Measurements from ENCODE around the gene ZNF346. TPM values are rescaled to one million over a fixed set of nuclear protein-coding genes. Genes with fewer than 3 reads are reported as not detected.
A peak's percentile ranks its signal among the peaks of the same experiment; 100 is the strongest.

Gene ZNF346
- total and polyA plus RNA-seq, 10 of the 15 experiments (the other 5 are each of a cell fraction or from before 2014, with no cell fraction given), result 6.5 to 30.2 (median 24.0) TPM

DNA sequence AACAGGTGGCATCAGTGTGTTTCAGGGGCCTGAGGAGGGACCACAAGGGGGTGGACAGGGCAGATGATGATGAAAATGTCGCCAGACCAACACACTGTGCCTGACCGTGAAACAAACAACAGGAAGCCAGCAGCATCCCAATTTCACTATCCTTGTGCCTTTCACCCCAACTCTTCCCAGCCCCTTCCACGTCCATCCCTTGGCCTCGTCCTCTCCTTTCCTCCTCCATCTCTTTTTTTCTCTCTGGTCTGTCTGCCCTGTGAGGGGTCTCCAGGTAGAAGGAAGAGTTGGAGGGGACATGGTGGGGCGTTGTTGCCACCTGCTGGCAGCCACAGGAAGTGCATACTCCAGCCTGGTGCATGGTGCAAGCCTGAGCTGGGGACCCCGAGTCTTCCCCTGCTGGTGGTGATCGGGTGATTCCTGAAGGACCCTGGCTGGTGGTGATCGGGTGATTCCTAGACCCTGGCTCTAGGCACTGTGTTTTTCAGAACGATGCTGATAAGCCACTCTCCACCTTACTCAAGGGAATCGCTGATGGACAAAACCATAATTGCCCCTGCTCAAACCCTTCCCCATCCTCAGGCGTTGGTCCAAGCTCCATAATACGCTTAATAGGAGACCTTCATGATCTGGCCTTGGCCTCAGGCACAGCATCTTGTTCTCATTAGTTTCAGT is 89.4 kb downstream of the ZNF346 start (continued):
- TF ChIP-seq GATAD2B (conservative IDR thresholded peaks at IDR 0.05; ENCODE audit: low read depth), result peak; percentile 45; the same call in 1 of the 2 replicates
- no peak for TF ChIP-seq EP300 (IDR thresholded peaks at IDR 0.05; ENCODE audit: borderline replicate concordance in 1 of 2, control insufficient read depth in 1 of 2, low read depth in 2 of 2, low read length in 2 of 2)
- TF ChIP-seq RAD21 (IDR thresholded peaks at IDR 0.05; ENCODE audit: insufficient read depth, low read depth, low read length), result peak; percentile 87

DNA sequence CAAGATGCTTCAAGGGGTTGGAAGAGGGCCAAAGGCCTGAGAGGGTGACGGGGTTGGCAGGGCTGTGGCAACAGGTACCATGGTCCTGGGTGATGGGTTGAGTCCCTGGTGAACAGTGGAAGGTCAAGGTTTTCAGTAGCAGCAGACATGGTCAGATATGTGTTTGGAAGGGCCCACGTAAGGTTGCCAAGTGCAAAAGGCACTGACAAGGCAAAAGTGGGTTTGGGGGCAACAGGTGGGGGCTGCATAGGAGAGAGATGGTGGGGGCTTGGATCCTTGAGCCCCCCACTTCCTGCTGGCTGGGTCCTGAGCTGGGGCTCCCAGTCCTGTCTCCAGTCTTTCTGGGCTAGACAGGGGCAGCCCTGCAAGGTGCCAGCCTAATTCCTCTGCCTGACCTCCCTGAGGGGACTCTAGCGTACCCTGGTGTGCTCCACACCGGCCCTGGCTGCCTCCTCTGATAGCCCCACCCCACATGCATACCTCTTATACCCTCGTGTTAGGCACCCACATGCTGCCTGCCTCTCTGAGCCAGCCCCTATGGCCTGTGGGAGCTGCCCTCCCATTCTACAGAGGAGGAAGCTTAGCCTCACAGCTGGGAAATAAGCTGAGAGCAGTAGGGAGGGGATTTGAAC is 90.2 kb downstream of the ZNF346 start:
- Histone ChIP-seq H3K27me3 (replicated peaks in 1 of 2; ENCODE audit: control insufficient read depth in 2 of 2, insufficient read depth in 2 of 2, low read length in 1 of 2) (no peaks in the 10 kb centered on the region), H2AFZ (ENCODE audit: control insufficient read depth, low read depth, low read length) (no peak overlapping the region), H3K27ac (ENCODE audit: control insufficient read depth, insufficient read depth) (no peak overlapping the region), H3K36me3 (ENCODE audit: control insufficient read depth in 2 of 2, insufficient read depth in 2 of 2, low read length in 1 of 2) (no peaks in the 10 kb centered on the region), H3K9ac (ENCODE audit: control insufficient read depth, insufficient read depth, low read length) (no peak overlapping the region), H3K4me1 (ENCODE audit: control insufficient read depth, insufficient read depth, low read length) (peaks cover 3% of the 10 kb centered on the region; the same call in 1 of the 2 replicates), H3K4me2 (ENCODE audit: control insufficient read depth, insufficient read depth) (no peak overlapping the region), H3K9me3 (replicated peaks; ENCODE audit: control insufficient read depth, insufficient read depth, low read length) (no peaks in the 10 kb centered on the region), H3K4me3 (no peak overlapping the region), H4K20me1 (ENCODE audit: control insufficient read depth, insufficient read depth) (no peaks in the 10 kb centered on the region), H3K79me2 (ENCODE audit: control insufficient read depth, insufficient read depth, low read length) (no peaks in the 10 kb centered on the region)
- DNase-seq (ENCODE audit: low read depth, low spot score), result no peak
- ChIA-PET RAD21 (ENCODE audit: unreplicated experiment) (interaction anchor here (0.5 to 5.8 kb wide), 20 partner anchors 20 to 725 kb away, joined by 3 to 77 read pairs (median 5); partner anchors contain the start of gene TSPAN17), SMC1A (ENCODE audit: uncharacterized antibody, unreplicated experiment) (interaction anchor here (0.5 to 6.6 kb wide), 22 partner anchors 12 to 540 kb away, joined by 3 to 70 read pairs (median 4); no protein-coding TSS in a partner anchor), CTCF (interaction anchor here (0.6 to 8.0 kb wide), 51 partner anchors 10 to 538 kb away, joined by 3 to 159 read pairs (median 5); partner anchors contain the start of genes FGFR4, PRELID1 and RAB24), POLR2A (interaction anchor here (0.5 to 1.0 kb wide), 2 partner anchors 42 to 63 kb away, joined by 3 read pairs; no protein-coding TSS in a partner anchor)
- FAIRE-seq, result no peak
- TF ChIP-seq BMI1 (IDR thresholded peaks at IDR 0.05; ENCODE audit: borderline replicate concordance) (no peak), MEF2A (IDR thresholded peaks at IDR 0.05; ENCODE audit: insufficient read depth, low read depth, low read length) (no peak), NBN (IDR thresholded peaks at IDR 0.05) (no peak), NR2C1 (IDR thresholded peaks at IDR 0.05) (no peak), NFYB (IDR thresholded peaks at IDR 0.05; ENCODE audit: insufficient read depth, low read depth, low read length) (no peak)
- TF ChIP-seq, protein P1, sequence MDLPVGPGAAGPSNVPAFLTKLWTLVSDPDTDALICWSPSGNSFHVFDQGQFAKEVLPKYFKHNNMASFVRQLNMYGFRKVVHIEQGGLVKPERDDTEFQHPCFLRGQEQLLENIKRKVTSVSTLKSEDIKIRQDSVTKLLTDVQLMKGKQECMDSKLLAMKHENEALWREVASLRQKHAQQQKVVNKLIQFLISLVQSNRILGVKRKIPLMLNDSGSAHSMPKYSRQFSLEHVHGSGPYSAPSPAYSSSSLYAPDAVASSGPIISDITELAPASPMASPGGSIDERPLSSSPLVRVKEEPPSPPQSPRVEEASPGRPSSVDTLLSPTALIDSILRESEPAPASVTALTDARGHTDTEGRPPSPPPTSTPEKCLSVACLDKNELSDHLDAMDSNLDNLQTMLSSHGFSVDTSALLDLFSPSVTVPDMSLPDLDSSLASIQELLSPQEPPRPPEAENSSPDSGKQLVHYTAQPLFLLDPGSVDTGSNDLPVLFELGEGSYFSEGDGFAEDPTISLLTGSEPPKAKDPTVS (IDR thresholded peaks at IDR 0.05; ENCODE audit: low read depth, low read length), result no peak
- 26% methylated on average over 5 of the region's 5 CpGs for WGBS (ENCODE audit: insufficient coverage, insufficient replicate concordance, low lambda C conversion rate, missing lambda C conversion rate)
- intact Hi-C loops (cut with micrococcal nuclease; ENCODE audit: unreplicated experiment) (loop anchor here (1.0 to 10.0 kb wide), 7 partner anchors 41 to 452 kb away; partner anchors contain the start of genes DOK3, PRELID1 and RAB24), in situ Hi-C loops (cut with MboI) (loop anchor here (5.0 kb wide), 1 partner anchor 460 kb away; no protein-coding TSS in a partner anchor)
- ATAC-seq, result no peak
- BruUV-seq (replicated peaks), result no TSS peak
